Progenitor cell of endocrine pancreas (in vitro differentiated cells): ENCODE results near the gene GDPD5. TPM values are rescaled to one million over a fixed set of nuclear protein-coding genes. Genes with fewer than 3 reads are reported as not detected.

Source experiments
- DNase-seq: peaks from one replicate; pipeline ENCODE4 v3.0.0; 2021; ENCODE audit warnings: low spot score; ENCODE audit not compliant: unreplicated experiment
- H3K27ac Mint-ChIP-seq: 2 replicates; pipeline ENCODE4 v1.8.0; 2021; ENCODE audit warnings: mild to moderate bottlenecking, moderate library complexity, mixed read lengths
- H3K27me3 Mint-ChIP-seq: 2 replicates; pipeline ENCODE4 v1.8.0; 2021; ENCODE audit warnings: mixed read lengths
- H3K36me3 Mint-ChIP-seq: 2 replicates; pipeline ENCODE4 v1.8.0; 2022; ENCODE audit warnings: mixed read lengths; ENCODE audit not compliant: insufficient read depth
- H3K4me1 Mint-ChIP-seq: 2 replicates; pipeline ENCODE4 v1.8.0; 2021; ENCODE audit warnings: low read depth, mixed read lengths
- H3K4me3 Mint-ChIP-seq: 2 replicates; pipeline ENCODE4 v1.8.0; 2021; ENCODE audit warnings: low read depth, mild to moderate bottlenecking, moderate library complexity, mixed read lengths
- H3K9me3 Mint-ChIP-seq: 2 replicates; pipeline ENCODE4 v1.8.0; 2021; ENCODE audit warnings: low read depth, mixed read lengths
- total RNA-seq: library from RNA; stranded (reverse); gene quantifications from 2 replicates; pipeline ENCODE4 v1.2.1, GENCODE V29; 2021
- TF ChIP-seq, protein P1 (sequence below): fragments of 200-600 bp; sonication (generic); IDR thresholded peaks from one replicate; pipeline ENCODE4 v1.5.0; 2021; ENCODE audit warnings: antibody characterized with exemption, mild to moderate bottlenecking; ENCODE audit not compliant: unreplicated experiment

GDPD5 gene
- total RNA-seq, 1 donor from 2014 or later, result 32.4 TPM

DNA sequence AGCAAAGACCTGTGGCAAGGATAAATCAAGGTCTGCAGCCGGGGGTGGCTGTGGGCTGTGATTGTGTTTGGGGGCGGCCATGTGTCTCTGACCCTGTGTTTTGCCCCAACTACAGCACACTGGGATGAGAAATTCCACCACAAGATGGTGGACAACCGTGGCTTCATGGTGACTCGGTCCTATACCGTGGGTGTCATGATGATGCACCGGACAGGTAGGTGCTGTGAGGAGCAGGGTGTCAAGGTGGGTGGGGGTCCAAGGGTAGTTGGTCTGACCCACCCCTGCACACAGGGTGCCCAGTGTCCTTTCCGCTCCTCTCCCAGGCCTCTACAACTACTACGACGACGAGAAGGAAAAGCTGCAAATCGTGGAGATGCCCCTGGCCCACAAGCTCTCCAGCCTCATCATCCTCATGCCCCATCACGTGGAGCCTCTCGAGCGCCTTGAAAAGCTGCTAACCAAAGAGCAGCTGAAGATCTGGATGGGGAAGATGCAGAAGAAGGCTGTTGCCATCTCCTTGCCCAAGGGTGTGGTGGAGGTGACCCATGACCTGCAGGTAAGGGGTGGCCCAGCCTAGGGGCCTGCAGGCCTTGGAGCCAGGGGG is 43.0 kb upstream of the GDPD5 start:
- H3K4me3 Mint-ChIP-seq, result no peak overlapping the region
- no peaks in the 10 kb centered on the region for H3K27me3 Mint-ChIP-seq
- no peaks in the 10 kb centered on the region for H3K9me3 Mint-ChIP-seq
- peaks cover 22% of the 10 kb centered on the region for H3K4me1 Mint-ChIP-seq
- H3K36me3 Mint-ChIP-seq, result peaks cover 16% of the 10 kb centered on the region
- no peak for DNase-seq
- TF ChIP-seq, protein P1, sequence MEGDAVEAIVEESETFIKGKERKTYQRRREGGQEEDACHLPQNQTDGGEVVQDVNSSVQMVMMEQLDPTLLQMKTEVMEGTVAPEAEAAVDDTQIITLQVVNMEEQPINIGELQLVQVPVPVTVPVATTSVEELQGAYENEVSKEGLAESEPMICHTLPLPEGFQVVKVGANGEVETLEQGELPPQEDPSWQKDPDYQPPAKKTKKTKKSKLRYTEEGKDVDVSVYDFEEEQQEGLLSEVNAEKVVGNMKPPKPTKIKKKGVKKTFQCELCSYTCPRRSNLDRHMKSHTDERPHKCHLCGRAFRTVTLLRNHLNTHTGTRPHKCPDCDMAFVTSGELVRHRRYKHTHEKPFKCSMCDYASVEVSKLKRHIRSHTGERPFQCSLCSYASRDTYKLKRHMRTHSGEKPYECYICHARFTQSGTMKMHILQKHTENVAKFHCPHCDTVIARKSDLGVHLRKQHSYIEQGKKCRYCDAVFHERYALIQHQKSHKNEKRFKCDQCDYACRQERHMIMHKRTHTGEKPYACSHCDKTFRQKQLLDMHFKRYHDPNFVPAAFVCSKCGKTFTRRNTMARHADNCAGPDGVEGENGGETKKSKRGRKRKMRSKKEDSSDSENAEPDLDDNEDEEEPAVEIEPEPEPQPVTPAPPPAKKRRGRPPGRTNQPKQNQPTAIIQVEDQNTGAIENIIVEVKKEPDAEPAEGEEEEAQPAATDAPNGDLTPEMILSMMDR, result no peak
- H3K27ac Mint-ChIP-seq, result no peak overlapping the region

DNA sequence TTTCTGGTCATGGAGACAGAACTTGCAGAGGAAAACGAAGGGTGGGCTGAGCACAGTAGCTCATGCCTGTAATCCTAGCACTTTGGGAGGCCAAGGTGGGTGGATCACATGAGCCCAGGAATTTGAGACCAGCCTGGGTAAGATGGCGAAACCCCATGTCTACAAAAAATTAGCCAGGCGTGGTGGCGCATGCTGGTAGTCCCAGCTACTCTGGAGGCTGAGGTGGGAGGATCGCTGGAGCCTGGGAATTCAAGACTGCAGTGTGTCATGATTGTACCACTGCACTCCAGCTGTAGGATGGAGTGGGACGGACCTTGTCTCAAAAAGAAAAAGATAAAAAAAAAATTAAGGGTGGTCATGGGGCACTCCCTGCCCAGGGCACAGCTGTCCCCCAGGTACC is 42.2 kb upstream of the GDPD5 start:
- Mint-ChIP-seq H3K9me3 (no peaks in the 10 kb centered on the region), H3K36me3 (peaks cover 16% of the 10 kb centered on the region), H3K27me3 (no peaks in the 10 kb centered on the region), H3K4me1 (peaks cover 27% of the 10 kb centered on the region), H3K27ac (no peak overlapping the region), H3K4me3 (no peak overlapping the region)
- no peak for DNase-seq
- TF ChIP-seq, protein P1, result no peak

GRCh38 chr11:75566763-75567279 is 41.1 kb upstream of the GDPD5 start:
- no peak overlapping the region for H3K27ac Mint-ChIP-seq
- H3K4me3 Mint-ChIP-seq, result no peak overlapping the region
- no peaks in the 10 kb centered on the region for H3K9me3 Mint-ChIP-seq
- DNase-seq, result no peak
- TF ChIP-seq, protein P1, result no peak
- H3K36me3 Mint-ChIP-seq, result peaks cover 12% of the 10 kb centered on the region
- H3K4me1 Mint-ChIP-seq, result peaks cover 31% of the 10 kb centered on the region
- H3K27me3 Mint-ChIP-seq, result no peaks in the 10 kb centered on the region

DNA sequence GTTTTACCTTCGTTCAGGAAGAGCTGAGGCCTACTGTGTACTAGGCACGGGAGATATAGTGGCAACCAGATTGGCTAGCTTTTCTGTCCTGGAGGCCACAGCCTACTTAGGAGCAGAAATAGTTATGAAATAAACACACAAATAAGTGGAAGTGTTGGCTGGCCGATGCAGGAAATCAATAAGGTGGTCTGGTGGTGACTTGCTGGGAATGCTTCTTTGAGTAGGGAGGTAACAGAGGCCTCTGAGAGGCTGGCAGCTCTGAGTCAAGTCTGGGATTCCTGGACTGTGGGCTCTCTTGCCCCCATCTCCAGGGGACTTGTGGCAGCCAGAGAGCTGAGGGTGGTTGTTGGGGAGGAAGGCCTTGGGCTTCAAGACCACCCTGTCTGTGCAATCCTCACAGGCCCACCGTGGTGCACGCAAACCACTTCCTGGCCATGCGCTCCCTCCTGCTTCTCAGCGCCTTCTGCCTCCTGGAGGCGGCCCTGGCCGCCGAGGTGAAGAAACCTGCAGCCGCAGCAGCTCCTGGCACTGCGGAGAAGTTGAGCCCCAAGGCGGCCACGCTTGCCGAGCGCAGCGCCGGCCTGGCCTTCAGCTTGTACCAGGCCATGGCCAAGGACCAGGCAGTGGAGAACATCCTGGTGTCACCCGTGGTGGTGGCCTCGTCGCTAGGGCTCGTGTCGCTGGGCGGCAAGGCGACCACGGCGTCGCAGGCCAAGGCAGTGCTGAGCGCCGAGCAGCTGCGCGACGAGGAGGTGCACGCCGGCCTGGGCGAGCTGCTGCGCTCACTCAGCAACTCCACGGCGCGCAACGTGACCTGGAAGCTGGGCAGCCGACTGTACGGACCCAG is 40.4 kb upstream of the GDPD5 start:
- H3K9me3 Mint-ChIP-seq, result no peaks in the 10 kb centered on the region
- peaks cover 11% of the 10 kb centered on the region for H3K36me3 Mint-ChIP-seq
- H3K4me1 Mint-ChIP-seq, result peaks cover 31% of the 10 kb centered on the region
- H3K27ac Mint-ChIP-seq, result peak overlapping the region; percentile 69
- TF ChIP-seq, protein P1, result no peak
- no peaks in the 10 kb centered on the region for H3K27me3 Mint-ChIP-seq
- DNase-seq, result no peak
- H3K4me3 Mint-ChIP-seq, result no peak overlapping the region

GRCh38 chr11:75565221-75565814 is 39.6 kb upstream of the GDPD5 start:
- Mint-ChIP-seq H3K36me3 (peaks cover 8% of the 10 kb centered on the region), H3K4me3 (no peak overlapping the region), H3K27me3 (no peaks in the 10 kb centered on the region), H3K4me1 (peaks cover 33% of the 10 kb centered on the region), H3K27ac (peak overlapping the region; percentile 99), H3K9me3 (no peaks in the 10 kb centered on the region)
- TF ChIP-seq, protein P1, result no peak
- DNase-seq, result no peak
